Common myeloid progenitor, CD34-positive (primary cell): ENCODE data around the gene RNF146. TPM values are rescaled to one million over a fixed set of nuclear protein-coding genes. Genes with fewer than 3 reads are reported as not detected.
A peak's percentile ranks its signal among the peaks of the same experiment; 100 is the strongest.
"Not testable (repeated sequence)": the region's sequence is repeated elsewhere in the genome, so short reads cannot be mapped to it uniquely, and the experiment has no call there.

ENCODE experiments used
- CTCF ChIA-PET: fragments of 350-600 bp; sonication (Branson Sonifier 250); formaldehyde crosslinking; loops from one replicate; lab custom pipeline; 2021; ENCODE audit warnings: antibody characterized with exemption; lab: Charles Lee
- POLR2A ChIA-PET: fragments of 350-600 bp; sonication (Branson Sonifier 250); formaldehyde crosslinking; loops from one replicate; lab custom pipeline; 2021; ENCODE audit warnings: antibody characterized with exemption; lab: Charles Lee
- DNase-seq, 3 donors: peaks; one replicate each; pipeline versions ENCODE4 v3.0.0 to v3.0.0-alpha.2; 2013
- H3K27ac ChIP-seq, 2 experiments: 1 replicate in 1 of 2; 2 replicates in 1 of 2; pipeline ENCODE4 v1.7.0; 2013; ENCODE audit warnings: inconsistent platforms in 2 of 2, low read length in 2 of 2, mild to moderate bottlenecking in 2 of 2, low read depth in 1 of 2, moderate library complexity in 1 of 2; ENCODE audit not compliant: severe bottlenecking in 2 of 2, insufficient read depth in 1 of 2, poor library complexity in 1 of 2
- H3K27me3 ChIP-seq, 5 experiments: replicated peaks in 2 of 5; 1 replicate in 3 of 5; 2 replicates in 2 of 5; pipeline versions ENCODE4 v1.6.1 to v1.7.0; 2013; ENCODE audit warnings: low read length in 4 of 5, mild to moderate bottlenecking in 2 of 5, moderate library complexity in 2 of 5, inconsistent platforms in 1 of 5; ENCODE audit not compliant: insufficient read depth in 5 of 5, control insufficient read depth in 4 of 5
- H3K36me3 ChIP-seq, 4 experiments: 1 replicate in 2 of 4; 2 replicates in 2 of 4; pipeline versions ENCODE4 v1.6.1 to v1.7.0; 2013; ENCODE audit warnings: low read length in 3 of 4, control low read depth in 1 of 4, mild to moderate bottlenecking in 1 of 4; ENCODE audit not compliant: control insufficient read depth in 4 of 4, insufficient read depth in 4 of 4
- H3K4me1 ChIP-seq, 4 experiments: 1 replicate in 3 of 4; 2 replicates in 1 of 4; pipeline versions ENCODE4 v1.6.1 to v1.7.1; 2013; ENCODE audit warnings: low read length in 3 of 4, mild to moderate bottlenecking in 3 of 4, control low read depth in 1 of 4, inconsistent platforms in 1 of 4, moderate library complexity in 1 of 4; ENCODE audit not compliant: control insufficient read depth in 4 of 4, insufficient read depth in 4 of 4; ENCODE audit errors: control extremely low read depth in 1 of 4
- H3K4me3 ChIP-seq, 7 experiments: 1 replicate in 4 of 7; 2 replicates in 3 of 7; pipeline versions ENCODE4 v1.5.1 to v1.7.0; 2013; ENCODE audit warnings: mild to moderate bottlenecking in 7 of 7, low read length in 6 of 7, moderate library complexity in 6 of 7, inconsistent platforms in 2 of 7, low read depth in 2 of 7, control low read depth in 1 of 7; ENCODE audit not compliant: insufficient read depth in 4 of 7, control insufficient read depth in 1 of 7; ENCODE audit errors: extremely low read depth in 1 of 7
- H3K9me3 ChIP-seq, 5 experiments: 1 replicate in 4 of 5; 2 replicates in 1 of 5; pipeline versions ENCODE4 v1.6.1 to v1.7.1; 2013; ENCODE audit warnings: low read length in 4 of 5, mild to moderate bottlenecking in 2 of 5, inconsistent platforms in 1 of 5, low read depth in 1 of 5, moderate library complexity in 1 of 5; ENCODE audit not compliant: control insufficient read depth in 4 of 5, insufficient read depth in 2 of 5; ENCODE audit errors: control extremely low read depth in 1 of 5
- WGBS: methylation state at CpG from one replicate; pipeline ENCODE4 v1.1.5; 2013; ENCODE audit not compliant: insufficient coverage; 5-methylcytosine and 5-hydroxymethylcytosine counted together
- polyA plus RNA-seq: library from polyadenylated mRNA; unstranded; fragments of 120-200 nt; gene quantifications from one replicate; pipeline ENCODE4 v1.2.1, GENCODE V29; 2013

Gene RNF146, protein sequence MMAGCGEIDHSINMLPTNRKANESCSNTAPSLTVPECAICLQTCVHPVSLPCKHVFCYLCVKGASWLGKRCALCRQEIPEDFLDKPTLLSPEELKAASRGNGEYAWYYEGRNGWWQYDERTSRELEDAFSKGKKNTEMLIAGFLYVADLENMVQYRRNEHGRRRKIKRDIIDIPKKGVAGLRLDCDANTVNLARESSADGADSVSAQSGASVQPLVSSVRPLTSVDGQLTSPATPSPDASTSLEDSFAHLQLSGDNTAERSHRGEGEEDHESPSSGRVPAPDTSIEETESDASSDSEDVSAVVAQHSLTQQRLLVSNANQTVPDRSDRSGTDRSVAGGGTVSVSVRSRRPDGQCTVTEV
- 39.4 TPM for polyA plus RNA-seq

DNA sequence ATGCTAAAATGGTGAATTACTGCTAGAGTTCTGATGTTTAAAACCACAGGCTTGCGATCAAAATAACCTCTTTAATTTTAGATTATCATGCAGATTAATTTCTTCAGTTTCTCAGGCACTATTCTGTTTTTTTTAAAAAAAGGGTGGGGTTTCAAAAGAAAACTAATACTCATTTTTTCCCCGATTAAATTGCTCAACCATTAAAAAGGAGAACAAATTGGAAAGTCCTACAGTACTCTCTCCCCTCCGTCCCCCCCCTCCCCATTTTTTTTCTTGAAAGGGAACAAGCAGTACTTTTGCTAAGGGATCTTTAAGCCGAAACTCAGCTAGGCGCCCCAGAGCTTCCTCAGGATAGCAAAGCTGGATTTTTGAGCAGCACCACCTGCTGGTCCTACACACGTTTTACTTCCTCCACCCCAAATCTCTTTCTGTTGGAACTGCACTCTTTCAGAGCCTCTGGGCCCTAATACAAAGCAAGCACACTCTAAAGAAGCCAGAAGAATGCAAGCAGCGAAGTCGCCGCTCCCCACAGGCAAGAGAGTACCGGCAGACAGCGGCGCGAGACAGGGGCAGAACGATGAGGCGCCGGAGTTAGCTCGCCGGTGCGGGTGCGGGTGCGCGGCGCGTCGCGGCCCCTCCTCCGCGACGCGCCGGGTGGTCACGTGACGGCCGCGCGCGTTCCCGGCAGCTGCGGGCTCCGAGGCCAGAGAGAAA lies at the start of gene RNF146:
RNF146 (plus strand) TSS at position 687 of the 714 bp plus-strand sequence. CDS start 13,475 bp downstream, outside the sequence.
- DNase-seq, result peak; percentile 93 to 95 (median 94)
- WGBS, result 0% methylated on average over 37 of the region's 40 CpGs
- H3K4me1 ChIP-seq, result peaks cover 13 to 31% (median 22%) of the 10 kb centered on the region in 4 experiments
- peak within 1 kb of the TSS; percentile 91 to 99 (median 96) for H3K4me3 ChIP-seq
- H3K27me3 ChIP-seq, result no peaks in the 10 kb centered on the region
- H3K36me3 ChIP-seq, result no peaks in the 10 kb centered on the region
- CTCF ChIA-PET, result interaction anchor here (0.6 to 2.5 kb wide), 9 partner anchors 9 to 1309 kb away, joined by 3 to 12 read pairs (median 3); no protein-coding TSS in a partner anchor
- H3K9me3 ChIP-seq, result no peaks in the 10 kb centered on the region
- POLR2A ChIA-PET, result interaction anchor here (0.5 to 1.4 kb wide), 4 partner anchors 32 to 1290 kb away, joined by 3 to 6 read pairs (median 3); no protein-coding TSS in a partner anchor
- H3K27ac ChIP-seq, result peak within 1 kb of the TSS; percentile 73 to 94

DNA sequence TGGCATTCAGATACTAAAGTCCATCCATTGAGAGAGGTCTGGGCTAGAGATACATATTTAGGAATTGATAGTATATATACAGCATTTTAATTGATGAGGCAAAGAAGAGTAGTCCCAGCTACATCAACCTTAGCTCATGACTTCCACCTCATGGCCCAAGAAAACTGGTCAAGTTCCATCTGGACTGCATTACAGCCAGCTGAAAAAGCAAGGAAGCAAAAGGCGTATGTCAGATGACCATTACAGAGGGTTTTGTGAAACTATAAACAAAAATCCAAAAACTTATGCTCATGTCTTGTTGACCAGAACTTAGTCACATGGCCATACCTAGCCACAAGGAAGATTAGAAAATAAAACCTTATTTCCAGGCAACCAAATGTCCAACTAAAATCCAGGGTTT lies 46.8 kb upstream of the RNF146 start:
- no peak overlapping the region for H3K4me3 ChIP-seq
- ChIA-PET POLR2A (no interaction called here), CTCF (interaction anchor here (0.6 kb wide), 1 partner anchor 207 kb away, joined by 3 read pairs; no protein-coding TSS in a partner anchor)
- H3K27ac ChIP-seq, result no peak overlapping the region
- H3K4me1 ChIP-seq, result no peaks in the 10 kb centered on the region
- WGBS, result 100% methylated on average over 1 of the region's 1 CpG
- H3K9me3 ChIP-seq, result no peaks in the 10 kb centered on the region
- H3K36me3 ChIP-seq, result no peaks in the 10 kb centered on the region
- peaks cover 0 to 6% (median 0%) of the 10 kb centered on the region in 5 experiments for H3K27me3 ChIP-seq
- DNase-seq, result no peak

DNA sequence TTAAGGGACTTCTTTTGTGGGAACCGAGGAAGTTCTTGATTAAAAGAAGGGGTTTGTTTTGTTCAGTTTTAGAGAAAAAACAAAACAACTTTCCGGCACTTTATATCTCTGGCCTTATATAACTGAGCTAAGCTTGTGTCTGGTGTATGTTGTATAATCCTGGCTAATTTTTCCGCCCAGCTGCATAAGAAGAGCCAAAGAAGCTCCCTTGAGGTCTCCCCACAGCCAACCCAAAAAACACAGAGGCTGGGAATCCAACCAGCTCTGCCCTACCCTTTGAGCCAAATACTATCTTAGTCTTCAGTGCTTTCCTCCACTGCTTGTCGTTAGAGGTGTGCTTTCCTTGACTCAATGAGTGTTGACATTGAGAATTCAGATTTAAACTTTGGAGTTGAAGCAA lies 45.5 kb upstream of the RNF146 start:
- POLR2A ChIA-PET, result no interaction called here

DNA sequence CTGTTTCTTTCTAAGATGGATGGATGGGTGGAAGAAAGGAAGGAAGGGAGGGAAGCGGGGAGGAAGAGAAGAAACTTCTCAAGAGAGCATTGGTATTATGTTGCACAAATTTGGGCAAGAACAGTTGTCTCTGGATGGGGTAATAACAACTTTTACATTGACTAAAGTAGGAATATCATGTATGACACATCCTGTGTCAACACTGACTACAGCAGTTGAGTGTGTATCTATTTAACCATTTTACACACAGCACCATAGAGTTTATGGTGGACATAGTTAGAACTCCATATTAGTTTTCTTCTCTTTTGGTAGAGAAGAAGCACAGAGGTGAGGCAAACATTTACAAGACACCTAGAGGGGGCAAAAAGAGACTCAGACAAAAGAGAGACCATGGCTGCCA lies 44.2 kb upstream of the RNF146 start:
- no peak for DNase-seq
- no peaks in the 10 kb centered on the region for H3K9me3 ChIP-seq
- peaks cover 0 to 6% (median 0%) of the 10 kb centered on the region in 5 experiments for H3K27me3 ChIP-seq
- H3K4me1 ChIP-seq, result no peaks in the 10 kb centered on the region
- no CpG with 5 or more reads among the region's 1 CpG for WGBS
- no peak overlapping the region for H3K4me3 ChIP-seq
- CTCF ChIA-PET, result no interaction called here
- no peak overlapping the region for H3K27ac ChIP-seq
- POLR2A ChIA-PET, result no interaction called here
- no peaks in the 10 kb centered on the region for H3K36me3 ChIP-seq

More for the DNA sequence above, 45.5 kb upstream of the RNF146 start:
- CTCF ChIA-PET, result no interaction called here
- Histone ChIP-seq H3K4me1 (no peaks in the 10 kb centered on the region), H3K27ac (no peak overlapping the region), H3K27me3 (peaks cover 0 to 6% (median 0%) of the 10 kb centered on the region in 5 experiments), H3K9me3 (no peaks in the 10 kb centered on the region), H3K4me3 (no peak overlapping the region), H3K36me3 (no peaks in the 10 kb centered on the region)
- WGBS, result 90% methylated on average over 3 of the region's 4 CpGs
- DNase-seq, result no peak

DNA sequence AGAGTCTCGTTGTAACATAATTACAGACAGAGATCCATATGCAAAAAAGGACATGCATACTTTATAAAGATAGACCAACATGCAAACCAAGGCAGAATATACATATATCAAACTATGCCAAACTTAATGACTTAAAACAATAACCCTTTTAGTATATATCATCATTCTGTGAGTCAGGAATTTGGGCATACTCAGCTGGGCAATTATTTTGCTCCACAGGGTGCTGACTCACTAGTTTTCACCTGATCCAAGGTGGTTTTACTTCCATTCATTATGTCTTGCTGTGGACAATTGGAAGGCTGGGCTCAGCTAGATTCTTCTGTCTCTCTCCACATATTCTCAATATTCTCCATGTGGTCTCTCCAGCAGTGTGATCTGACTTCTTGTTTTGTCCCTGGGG lies 41.2 kb upstream of the RNF146 start:
- DNase-seq, result no peak
- Histone ChIP-seq H3K4me1 (no peaks in the 10 kb centered on the region), H3K4me3 (no peak overlapping the region), H3K36me3 (no peaks in the 10 kb centered on the region), H3K9me3 (no peaks in the 10 kb centered on the region), H3K27ac (no peak overlapping the region), H3K27me3 (peaks cover 0 to 6% (median 0%) of the 10 kb centered on the region in 5 experiments)
- CTCF ChIA-PET, result no interaction called here
- 92% methylated on average over 1 of the region's 1 CpG for WGBS
- POLR2A ChIA-PET, result no interaction called here

DNA sequence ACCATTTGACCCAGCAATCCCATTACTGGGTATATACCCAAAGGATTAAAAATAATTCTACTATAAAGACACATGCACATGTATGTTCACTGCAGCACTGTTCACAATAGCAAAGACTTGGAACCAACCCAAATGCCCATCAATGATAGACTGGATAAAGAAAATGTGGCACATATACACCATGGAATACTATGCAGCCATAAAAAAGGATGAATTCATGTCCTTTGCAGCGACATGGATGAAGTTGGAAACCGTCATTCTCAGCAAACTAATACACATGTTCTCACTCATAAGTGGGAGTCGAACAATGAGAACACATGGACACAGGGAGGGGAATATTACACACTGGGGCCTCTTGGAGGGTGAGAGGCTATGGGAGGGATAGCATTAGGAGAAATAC lies 32.8 kb upstream of the RNF146 start:
- H3K9me3 ChIP-seq, H3K27ac ChIP-seq, H3K27me3 ChIP-seq, DNase-seq, H3K36me3 ChIP-seq, H3K4me3 ChIP-seq, POLR2A ChIA-PET, H3K4me1 ChIP-seq: not testable (repeated sequence)
- CTCF ChIA-PET, result interaction anchor here (0.7 kb wide), 1 partner anchor 71 kb away, joined by 3 read pairs; no protein-coding TSS in a partner anchor
- WGBS, result 93% methylated on average over 3 of the region's 3 CpGs

DNA sequence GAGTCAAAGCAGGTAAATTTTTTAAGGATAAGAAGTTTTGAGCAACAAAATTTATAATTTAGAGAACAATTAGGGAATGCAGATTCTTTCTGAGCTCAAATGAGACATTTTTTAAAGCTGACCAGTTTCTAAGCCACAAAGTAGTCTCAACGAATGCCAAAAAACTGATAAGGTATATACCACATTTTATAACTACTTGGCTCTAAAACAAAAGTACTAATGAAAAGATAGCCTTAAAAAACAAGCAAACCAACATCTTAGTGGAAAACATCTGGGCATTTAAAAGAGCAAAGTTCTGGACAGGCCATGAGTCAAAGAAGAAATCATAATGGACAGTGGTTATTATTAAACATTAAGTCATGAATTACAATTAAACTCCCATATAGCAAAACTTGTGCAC lies 23.2 kb upstream of the RNF146 start:
- ChIA-PET CTCF (no interaction called here), POLR2A (no interaction called here)
- 100% methylated on average over 1 of the region's 1 CpG for WGBS
- H3K27me3 ChIP-seq, result no peaks in the 10 kb centered on the region
- H3K36me3 ChIP-seq, result no peaks in the 10 kb centered on the region
- H3K4me3 ChIP-seq, result no peak overlapping the region
- no peaks in the 10 kb centered on the region for H3K9me3 ChIP-seq
- no peak for DNase-seq
- no peaks in the 10 kb centered on the region for H3K4me1 ChIP-seq
- H3K27ac ChIP-seq, result no peak overlapping the region
